Thyroid gland (tissue), 4 donors: ENCODE data around the gene PIP5K1C.

ENCODE experiments used
- CTCF ChIP-seq, 6 experiments: fragments of 200-600 bp in 3 of 6; fragments of 450-650 bp in 3 of 6; sonication (generic) in 3 of 6; IDR thresholded peaks; one replicate each; pipeline ENCODE4 v1.5.1; 2016 to 2019; ENCODE audit warnings: antibody characterized with exemption in 6 of 6, mild to moderate bottlenecking in 2 of 6, inconsistent platforms in 1 of 6, moderate library complexity in 1 of 6
- POLR2A ChIP-seq, 2 donors: fragments of 450-650 bp; IDR thresholded peaks; one replicate each; pipeline ENCODE4 v1.6.1; 2017; ENCODE audit warnings: antibody characterized with exemption in 2 of 2, mild to moderate bottlenecking in 2 of 2, moderate library complexity in 1 of 2

- TF ChIP-seq CTCF (IDR thresholded peaks at IDR 0.05) (no peak), POLR2A (IDR thresholded peaks at IDR 0.05) (no peak)
Observed at GRCh38 chr19:3614858-3615505, 85.3 kb downstream of the PIP5K1C start.
